Fibroblast of mammary gland (primary cell): ENCODE results near the gene SMIM35.

Experiments used
- DNase-seq: peaks from one replicate; pipeline ENCODE4 v3.0.0-alpha.2; 2010; ENCODE audit warnings: low read depth
- H3K4me3 ChIP-seq: 2 replicates; pipeline ENCODE4 v1.5.1; 2011; ENCODE audit warnings: low read depth, mild to moderate bottlenecking, low read length, moderate library complexity; ENCODE audit not compliant: control insufficient read depth
- TF ChIP-seq, protein P1 (sequence below): conservative IDR thresholded peaks from 2 replicates; pipeline ENCODE4 v1.5.1; 2011; ENCODE audit warnings: low read depth, low read length, inconsistent platforms; ENCODE audit not compliant: control insufficient read depth, insufficient read depth

The SMIM35 gene

DNA sequence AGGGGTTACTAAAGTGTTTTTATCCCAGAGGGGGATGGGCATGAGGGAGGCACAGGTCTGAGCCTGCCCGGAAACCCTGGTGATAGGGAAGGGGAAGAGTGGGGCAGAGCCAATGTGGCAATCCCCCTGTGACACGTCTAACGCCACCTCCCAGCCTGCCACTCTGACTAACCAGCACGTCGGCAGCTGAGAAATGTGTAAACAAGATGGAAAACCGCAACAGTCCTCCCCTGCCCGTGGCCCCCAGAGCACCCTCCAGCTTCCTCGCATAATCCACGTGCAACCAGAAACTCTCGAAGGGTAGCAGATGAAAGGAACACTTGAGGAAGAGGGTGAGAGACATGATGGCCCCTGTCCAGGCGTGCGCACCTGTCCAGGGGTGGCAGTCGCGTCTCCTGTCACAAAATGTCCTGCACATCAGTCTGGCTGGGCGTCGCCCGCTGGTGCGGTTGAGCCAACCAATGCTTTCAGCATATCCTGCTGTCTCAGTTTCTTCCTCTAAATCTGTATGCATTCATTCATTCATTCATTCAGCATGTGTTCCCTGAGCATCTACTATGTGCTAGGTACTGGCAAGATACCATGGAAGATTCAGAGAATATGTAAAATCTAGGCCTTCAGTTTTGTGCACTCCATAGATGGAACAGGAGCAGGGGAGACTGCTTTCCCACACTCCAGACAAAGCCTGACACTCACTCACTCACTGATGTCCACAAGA lies 5.4 kb downstream of the SMIM35 start:
- no peak overlapping the region for H3K4me3 ChIP-seq
- TF ChIP-seq, protein P1, sequence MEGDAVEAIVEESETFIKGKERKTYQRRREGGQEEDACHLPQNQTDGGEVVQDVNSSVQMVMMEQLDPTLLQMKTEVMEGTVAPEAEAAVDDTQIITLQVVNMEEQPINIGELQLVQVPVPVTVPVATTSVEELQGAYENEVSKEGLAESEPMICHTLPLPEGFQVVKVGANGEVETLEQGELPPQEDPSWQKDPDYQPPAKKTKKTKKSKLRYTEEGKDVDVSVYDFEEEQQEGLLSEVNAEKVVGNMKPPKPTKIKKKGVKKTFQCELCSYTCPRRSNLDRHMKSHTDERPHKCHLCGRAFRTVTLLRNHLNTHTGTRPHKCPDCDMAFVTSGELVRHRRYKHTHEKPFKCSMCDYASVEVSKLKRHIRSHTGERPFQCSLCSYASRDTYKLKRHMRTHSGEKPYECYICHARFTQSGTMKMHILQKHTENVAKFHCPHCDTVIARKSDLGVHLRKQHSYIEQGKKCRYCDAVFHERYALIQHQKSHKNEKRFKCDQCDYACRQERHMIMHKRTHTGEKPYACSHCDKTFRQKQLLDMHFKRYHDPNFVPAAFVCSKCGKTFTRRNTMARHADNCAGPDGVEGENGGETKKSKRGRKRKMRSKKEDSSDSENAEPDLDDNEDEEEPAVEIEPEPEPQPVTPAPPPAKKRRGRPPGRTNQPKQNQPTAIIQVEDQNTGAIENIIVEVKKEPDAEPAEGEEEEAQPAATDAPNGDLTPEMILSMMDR = no peak
- DNase-seq = no peak

DNA sequence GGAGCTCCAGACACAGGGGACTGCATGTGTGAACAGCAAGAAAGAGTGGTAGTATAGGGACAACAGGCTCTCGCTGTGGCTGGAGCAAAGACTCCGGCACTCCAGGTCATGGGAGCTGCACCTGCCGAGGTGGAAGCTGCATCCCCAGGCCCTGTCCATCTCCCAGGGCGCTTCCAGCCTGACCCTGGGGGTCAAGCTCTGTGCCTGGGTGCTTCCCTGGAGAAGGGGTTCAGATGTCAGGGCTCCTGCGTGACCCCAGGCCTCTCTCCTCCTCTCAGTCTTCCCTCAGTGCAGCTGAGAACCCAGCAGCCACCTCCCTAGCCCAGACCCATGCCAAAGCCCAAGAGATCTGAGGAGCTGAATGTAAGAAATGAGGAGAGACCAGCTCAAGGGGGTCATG lies 6.5 kb downstream of the SMIM35 start:
- no peak overlapping the region for H3K4me3 ChIP-seq
- TF ChIP-seq, protein P1 = no peak
- DNase-seq = no peak

DNA sequence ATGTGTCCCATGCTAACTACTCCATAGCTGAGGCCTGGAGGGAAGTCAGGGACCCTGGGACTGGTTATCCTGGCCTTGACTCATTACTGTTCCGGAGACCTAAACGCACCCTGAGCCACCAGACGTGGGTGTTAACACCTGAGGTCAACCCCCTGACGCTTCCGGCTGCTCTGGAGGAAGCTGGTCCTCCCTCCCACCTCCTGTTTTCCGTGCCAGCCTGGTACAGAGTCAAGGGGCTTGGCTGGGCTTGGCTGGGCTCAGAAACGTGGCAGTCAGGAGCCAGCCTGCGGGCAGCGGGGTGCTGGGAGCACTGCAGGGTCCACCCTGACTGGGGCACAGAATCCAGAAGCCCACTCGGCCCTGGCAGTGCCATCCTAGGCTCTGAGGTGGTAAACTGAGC lies 7.3 kb downstream of the SMIM35 start:
- no peak for DNase-seq
- H3K4me3 ChIP-seq = no peak overlapping the region
- TF ChIP-seq, protein P1 = no peak

DNA sequence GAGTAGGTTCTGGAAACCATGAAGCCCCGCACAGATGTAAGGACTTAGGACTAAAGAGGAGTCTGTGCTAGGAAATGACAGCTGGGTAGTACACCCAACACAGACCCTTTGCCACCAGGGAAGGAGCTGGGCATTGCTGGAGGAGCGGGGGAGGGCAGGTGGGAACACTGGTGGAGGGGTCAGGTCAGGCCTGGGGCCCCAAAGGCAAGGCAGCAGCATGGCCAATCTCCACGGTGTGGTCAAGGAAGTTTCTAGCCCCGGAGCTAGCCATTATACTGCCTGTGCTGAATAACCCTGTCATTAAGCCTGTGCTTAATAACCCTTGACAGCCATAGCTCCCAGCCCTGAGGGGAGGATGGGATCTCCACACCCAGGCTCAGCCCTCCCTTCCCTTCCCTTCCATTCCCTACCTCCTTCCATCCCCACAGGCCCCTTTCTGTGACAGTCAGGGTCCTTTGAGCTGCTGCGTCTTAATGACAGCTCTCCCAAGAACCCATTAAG lies 7.8 kb downstream of the SMIM35 start:
- no peak for DNase-seq
- H3K4me3 ChIP-seq = no peak overlapping the region
- TF ChIP-seq, protein P1 = no peak

DNA sequence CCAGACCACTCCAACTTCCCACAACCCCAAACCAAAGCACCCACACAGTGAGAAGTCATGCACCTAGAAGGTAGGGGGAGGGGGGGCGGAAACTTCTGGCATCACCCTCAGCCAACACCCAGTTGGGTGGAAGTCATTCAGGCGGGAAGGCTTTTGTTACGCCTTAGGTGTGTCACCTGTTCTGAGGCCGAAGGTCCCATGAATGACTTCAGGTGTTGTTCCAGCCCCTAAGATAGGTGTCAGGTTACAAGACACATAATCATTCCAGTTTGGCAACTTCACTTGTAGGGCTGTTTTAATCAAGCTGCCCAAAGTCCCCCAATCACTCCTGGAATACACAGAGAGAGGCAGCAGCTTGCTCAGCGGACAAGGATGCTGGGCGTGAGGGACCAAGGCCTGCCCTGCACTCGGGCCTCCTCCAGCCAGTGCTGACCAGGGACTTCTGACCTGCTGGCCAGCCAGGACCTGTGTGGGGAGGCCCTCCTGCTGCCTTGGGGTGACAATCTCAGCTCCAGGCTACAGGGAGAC lies 9.9 kb downstream of the SMIM35 start, which contains the start of gene TMPRSS4:
TMPRSS4 (plus strand) TSS at position 325 of the 528 bp plus-strand sequence. CDS start 225 bp downstream, outside the sequence.
- TF ChIP-seq, protein P1 = no peak
- H3K4me3 ChIP-seq = no peak within 1 kb of the TSS
- no peak for DNase-seq

DNA sequence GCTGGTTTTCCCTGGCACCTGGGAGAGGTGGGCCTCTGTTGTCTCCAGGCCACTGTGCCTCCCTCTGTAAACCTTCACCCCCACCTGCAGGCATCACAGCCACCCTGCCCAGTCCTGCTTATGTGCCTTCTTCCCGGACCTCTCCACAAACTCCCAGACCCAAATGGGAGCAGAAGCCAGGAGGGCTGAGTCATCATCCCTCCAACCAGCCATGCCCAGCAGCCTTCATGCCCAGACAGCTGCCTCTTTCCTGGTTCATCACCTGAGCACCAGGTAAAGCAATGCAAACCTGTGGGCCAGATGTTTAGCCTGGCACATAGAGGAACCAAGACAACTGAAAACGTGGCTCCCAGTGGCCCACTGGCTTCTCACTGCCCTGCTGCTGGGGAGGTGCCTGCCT lies 12.0 kb downstream of the SMIM35 start:
- H3K4me3 ChIP-seq = no peak overlapping the region
- TF ChIP-seq, protein P1 = no peak
- DNase-seq = no peak
